Measurements from ENCODE around the gene HERC3.
A peak's percentile ranks its signal among the peaks of the same experiment; 100 is the strongest.

HERC3 gene

DNA sequence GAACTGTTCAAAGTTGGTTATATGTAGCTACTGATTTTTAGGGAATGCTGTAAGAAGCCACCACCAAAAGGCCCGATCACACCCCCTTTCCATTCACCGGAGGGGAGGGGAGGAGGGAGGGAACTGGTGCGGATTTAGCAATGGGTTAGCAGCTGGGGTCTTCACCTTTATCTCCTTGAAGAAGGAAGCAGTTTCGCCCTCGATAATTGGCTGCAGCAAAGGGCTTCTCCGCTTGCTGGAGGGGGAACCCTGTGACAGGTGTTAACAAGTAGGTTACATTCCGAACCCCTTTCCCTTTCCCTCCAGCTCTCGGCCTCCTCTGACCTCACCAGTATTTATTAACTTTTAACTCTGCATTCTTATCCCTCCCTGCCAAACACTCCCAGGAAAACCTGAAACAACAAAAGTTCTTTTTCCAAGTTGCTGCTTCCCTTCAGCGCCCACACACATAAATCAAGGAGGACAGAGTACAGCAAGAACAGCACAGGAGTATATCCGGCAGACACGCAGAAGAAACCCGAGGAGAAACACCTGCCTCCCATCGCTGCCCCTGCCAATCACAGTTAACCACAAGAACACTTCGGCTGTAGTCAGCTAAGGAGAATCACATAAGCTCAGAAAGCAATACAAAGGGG is 145.1 kb downstream of the HERC3 start:
- Histone ChIP-seq H3K9ac (ENCODE audit: low read length) (no peak overlapping the region), H3K4me2 (ENCODE audit: low read depth, low read length) (peak overlapping the region; percentile 46), H3K9me3 (replicated peaks; ENCODE audit: insufficient read depth, low read length) (no peaks in the 10 kb centered on the region), H3K4me1 (ENCODE audit: low read length) (peaks cover 5% of the 10 kb centered on the region), H3K27me3 (replicated peaks; ENCODE audit: insufficient read depth, low read length) (no peaks in the 10 kb centered on the region), H3K4me3 (ENCODE audit: low read length) (peak overlapping the region; percentile 23; the same call in 1 of the 2 replicates), H3K79me2 (ENCODE audit: low read length) (no peaks in the 10 kb centered on the region), H3F3A (ENCODE audit: insufficient read depth, low read length) (no peaks in the 10 kb centered on the region), H4K20me1 (ENCODE audit: insufficient read depth, low read length) (no peaks in the 10 kb centered on the region), H2AFZ (ENCODE audit: low read length) (no peak overlapping the region), H3K9me2 (replicated peaks; ENCODE audit: insufficient read depth, low read length) (no peaks in the 10 kb centered on the region), H3K36me3 (replicated peaks; ENCODE audit: insufficient read depth, low read length) (no peaks in the 10 kb centered on the region), H3K27ac (ENCODE audit: low read length) (peak overlapping the region; percentile 9; the same call in 1 of the 2 replicates)
- TF ChIP-seq, protein P1, sequence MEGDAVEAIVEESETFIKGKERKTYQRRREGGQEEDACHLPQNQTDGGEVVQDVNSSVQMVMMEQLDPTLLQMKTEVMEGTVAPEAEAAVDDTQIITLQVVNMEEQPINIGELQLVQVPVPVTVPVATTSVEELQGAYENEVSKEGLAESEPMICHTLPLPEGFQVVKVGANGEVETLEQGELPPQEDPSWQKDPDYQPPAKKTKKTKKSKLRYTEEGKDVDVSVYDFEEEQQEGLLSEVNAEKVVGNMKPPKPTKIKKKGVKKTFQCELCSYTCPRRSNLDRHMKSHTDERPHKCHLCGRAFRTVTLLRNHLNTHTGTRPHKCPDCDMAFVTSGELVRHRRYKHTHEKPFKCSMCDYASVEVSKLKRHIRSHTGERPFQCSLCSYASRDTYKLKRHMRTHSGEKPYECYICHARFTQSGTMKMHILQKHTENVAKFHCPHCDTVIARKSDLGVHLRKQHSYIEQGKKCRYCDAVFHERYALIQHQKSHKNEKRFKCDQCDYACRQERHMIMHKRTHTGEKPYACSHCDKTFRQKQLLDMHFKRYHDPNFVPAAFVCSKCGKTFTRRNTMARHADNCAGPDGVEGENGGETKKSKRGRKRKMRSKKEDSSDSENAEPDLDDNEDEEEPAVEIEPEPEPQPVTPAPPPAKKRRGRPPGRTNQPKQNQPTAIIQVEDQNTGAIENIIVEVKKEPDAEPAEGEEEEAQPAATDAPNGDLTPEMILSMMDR (IDR thresholded peaks at IDR 0.05; ENCODE audit: low read length) = no peak
- DNase-seq = peak; percentile 79

DNA sequence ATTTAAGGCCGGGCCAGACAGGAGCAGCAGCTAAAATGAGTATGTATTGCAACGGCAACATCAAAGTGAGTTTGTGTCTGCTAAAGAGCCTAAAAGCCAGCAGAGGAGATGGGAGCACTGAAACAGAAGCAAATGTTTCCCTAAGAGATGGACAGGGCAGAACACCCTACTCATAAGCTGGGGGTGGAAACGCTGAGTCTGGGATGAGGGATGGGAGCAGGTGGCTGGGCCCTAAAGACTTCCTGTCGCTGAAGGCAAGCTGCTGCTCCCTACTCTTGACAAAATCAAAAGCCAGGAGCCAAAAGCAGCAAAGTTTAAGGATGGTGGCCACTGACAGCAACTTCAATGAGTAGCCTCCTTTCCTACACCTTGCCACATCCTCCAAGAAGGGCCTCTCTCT is 145.9 kb downstream of the HERC3 start:
- Histone ChIP-seq H3K9ac (ENCODE audit: low read length) (no peak overlapping the region), H3K9me2 (replicated peaks; ENCODE audit: insufficient read depth, low read length) (no peaks in the 10 kb centered on the region), H4K20me1 (ENCODE audit: insufficient read depth, low read length) (no peaks in the 10 kb centered on the region), H3K4me1 (ENCODE audit: low read length) (peaks cover 5% of the 10 kb centered on the region), H3K4me2 (ENCODE audit: low read depth, low read length) (peak overlapping the region; percentile 46; the same call in 1 of the 2 replicates), H3K27ac (ENCODE audit: low read length) (peak overlapping the region; percentile 9; the same call in 1 of the 2 replicates), H3F3A (ENCODE audit: insufficient read depth, low read length) (no peaks in the 10 kb centered on the region), H3K36me3 (replicated peaks; ENCODE audit: insufficient read depth, low read length) (no peaks in the 10 kb centered on the region), H3K9me3 (replicated peaks; ENCODE audit: insufficient read depth, low read length) (no peaks in the 10 kb centered on the region), H3K27me3 (replicated peaks; ENCODE audit: insufficient read depth, low read length) (no peaks in the 10 kb centered on the region), H2AFZ (ENCODE audit: low read length) (no peak overlapping the region), H3K79me2 (ENCODE audit: low read length) (no peaks in the 10 kb centered on the region), H3K4me3 (ENCODE audit: low read length) (no peak overlapping the region)
- no peak for TF ChIP-seq EZH2phosphoT487 (IDR thresholded peaks at IDR 0.05; ENCODE audit: low read length)
- TF ChIP-seq EZH2 (optimal IDR thresholded peaks at IDR 0.05; ENCODE audit: low read depth, low read length) = no peak
- TF ChIP-seq, protein P1 (IDR thresholded peaks at IDR 0.05; ENCODE audit: low read length) = no peak
- DNase-seq = no peak

DNA sequence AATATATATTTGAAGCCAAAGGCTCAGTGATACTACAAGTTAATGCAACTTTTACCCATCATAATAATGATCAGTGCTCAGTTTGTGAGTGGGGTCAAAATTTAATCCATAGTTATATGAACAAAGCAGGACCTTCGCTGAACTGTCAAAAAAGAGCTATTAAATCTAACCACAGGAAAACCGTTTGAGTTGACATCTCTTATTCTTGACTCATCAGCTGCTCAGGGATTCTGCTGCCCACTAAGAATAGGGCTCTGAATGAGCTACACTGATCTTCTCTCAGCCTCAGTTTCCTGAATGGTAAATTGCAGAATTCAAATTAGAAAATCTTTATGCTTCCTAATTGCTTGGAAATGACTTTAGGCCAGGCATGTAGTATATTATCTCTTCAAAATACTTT is 150.3 kb downstream of the HERC3 start:
- H3K36me3 ChIP-seq (replicated peaks; ENCODE audit: insufficient read depth, low read length) = no peaks in the 10 kb centered on the region
- no peaks in the 10 kb centered on the region for H3K9me2 ChIP-seq (replicated peaks; ENCODE audit: insufficient read depth, low read length)

More for the DNA sequence above, 150.3 kb downstream of the HERC3 start:
- H3F3A ChIP-seq (ENCODE audit: insufficient read depth, low read length) = no peaks in the 10 kb centered on the region
- no peak overlapping the region for H2AFZ ChIP-seq (ENCODE audit: low read length)
- H3K27ac ChIP-seq (ENCODE audit: low read length) = no peak overlapping the region
- peaks cover 5% of the 10 kb centered on the region for H3K4me1 ChIP-seq (ENCODE audit: low read length)
- H3K9ac ChIP-seq (ENCODE audit: low read length) = no peak overlapping the region
- no peak overlapping the region for H3K4me3 ChIP-seq (ENCODE audit: low read length)
- DNase-seq = no peak
- no peaks in the 10 kb centered on the region for H3K27me3 ChIP-seq (replicated peaks; ENCODE audit: insufficient read depth, low read length)
- no peak overlapping the region for H3K4me2 ChIP-seq (ENCODE audit: low read depth, low read length)
- TF ChIP-seq, protein P1 (IDR thresholded peaks at IDR 0.05; ENCODE audit: low read length) = no peak
- TF ChIP-seq EZH2 (optimal IDR thresholded peaks at IDR 0.05; ENCODE audit: low read depth, low read length) (no peak), EZH2phosphoT487 (IDR thresholded peaks at IDR 0.05; ENCODE audit: low read length) (no peak)
- H3K79me2 ChIP-seq (ENCODE audit: low read length) = no peaks in the 10 kb centered on the region
- H3K9me3 ChIP-seq (replicated peaks; ENCODE audit: insufficient read depth, low read length) = no peaks in the 10 kb centered on the region
- no peaks in the 10 kb centered on the region for H4K20me1 ChIP-seq (ENCODE audit: insufficient read depth, low read length)
